ENCODE data around the gene SYP.

DNA sequence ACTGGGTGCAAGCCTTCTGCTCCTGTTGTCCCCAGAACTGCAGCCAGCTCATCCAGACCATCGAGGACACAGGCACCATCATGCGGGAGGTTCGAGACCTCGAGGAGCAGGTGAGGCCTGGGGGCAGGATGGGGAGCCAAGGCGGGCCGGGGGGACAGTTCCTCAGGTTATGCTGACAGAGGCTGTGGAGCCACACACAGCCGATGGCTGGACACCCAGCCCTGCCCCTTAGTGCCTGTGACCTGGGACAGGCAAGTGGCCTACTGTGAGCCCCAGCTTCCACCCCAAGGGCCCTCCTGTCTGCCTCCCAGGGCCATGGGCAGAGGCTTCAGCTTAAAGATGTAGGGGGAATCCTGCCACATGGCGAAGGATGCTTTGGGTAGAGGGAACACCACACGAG is 49.6 kb upstream of the SYP start:
- TF ChIP-seq CTCF (IDR thresholded peaks at IDR 0.05): no peak
- no peak for TF ChIP-seq EP300 (IDR thresholded peaks at IDR 0.05)

Measured in ovary (tissue), 3 donors.